ENCODE data around the gene RAB3IL1. TPM values are rescaled to one million over a fixed set of nuclear protein-coding genes. Genes with fewer than 3 reads are reported as not detected.

RAB3IL1 gene
- total RNA-seq, 1 experiment from 2014 or later: 18.1 TPM

GRCh38 chr11:61861634-61862033 lies 55.7 kb downstream of the RAB3IL1 start:
- CTCF ChIA-PET: no interaction called here
- POLR2A ChIA-PET: no interaction called here
- Histone ChIP-seq H3K36me3 (ENCODE audit: control insufficient read depth in 1 of 2, insufficient read depth in 2 of 2, low read length in 2 of 2) (no peaks in the 10 kb centered on the region), H3K4me2 (ENCODE audit: low read length) (no peak overlapping the region), H3K79me2 (ENCODE audit: insufficient read depth, low read length) (no peaks in the 10 kb centered on the region), H4K20me1 (ENCODE audit: insufficient read depth) (no peaks in the 10 kb centered on the region), H3K4me1 (ENCODE audit: control insufficient read depth in 1 of 2, insufficient read depth in 2 of 2, low read length in 2 of 2) (peaks cover 11 to 17% of the 10 kb centered on the region in 2 experiments), H3K27ac (ENCODE audit: low read depth, low read length) (no peak overlapping the region), H2AFZ (ENCODE audit: low read depth, low read length, poor library complexity, severe bottlenecking) (no peak overlapping the region), H3K9me3 (ENCODE audit: control insufficient read depth in 1 of 2, insufficient read depth in 1 of 2, low read depth in 1 of 2, low read length in 2 of 2) (no peaks in the 10 kb centered on the region), H3K9me2 (ENCODE audit: insufficient read depth) (no peaks in the 10 kb centered on the region), H3K4me3 (replicated peaks in 1 of 2; ENCODE audit: low read depth in 1 of 2, low read length in 2 of 2) (no peak overlapping the region), H3K9ac (ENCODE audit: low read length) (no peak overlapping the region), H3K27me3 (ENCODE audit: insufficient read depth, low read length) (no peaks in the 10 kb centered on the region)
- TF ChIP-seq POLR2AphosphoS5 (IDR thresholded peaks at IDR 0.05; ENCODE audit: low read depth, low read length) (no peak), EZH2 (IDR thresholded peaks at IDR 0.05) (no peak), CTCF (IDR thresholded peaks at IDR 0.05 in 2 of 3, conservative IDR thresholded peaks at IDR 0.05 in 1 of 3; ENCODE audit: borderline replicate concordance in 1 of 3, insufficient read depth in 1 of 3, low read depth in 2 of 3, low read length in 2 of 3) (no peak)
- RAD21 ChIA-PET (ENCODE audit: low non-redundant PET in 1 of 2, low total read pairs in 2 of 2, uncharacterized antibody in 2 of 2, unreplicated experiment in 2 of 2): no interaction called here
- intact Hi-C loops (cut with micrococcal nuclease): no loop called here
- DNase-seq (ENCODE audit: low read depth, low spot score) (no peak), ATAC-seq (no peak)
- no TSS peak for BruUV-seq (replicated peaks)

- intact Hi-C loops (cut with micrococcal nuclease): no loop called here
- no peaks in the 10 kb centered on the region for H3K79me2 ChIP-seq (ENCODE audit: insufficient read depth, low read length)
Measured at GRCh38 chr11:61860054-61860903, 57.1 kb downstream of the RAB3IL1 start.

More at GRCh38 chr11:61860054-61860903, 57.1 kb downstream of the RAB3IL1 start:
- Histone ChIP-seq H3K4me1 (ENCODE audit: control insufficient read depth in 1 of 2, insufficient read depth in 2 of 2, low read length in 2 of 2) (peaks cover 11 to 17% of the 10 kb centered on the region in 2 experiments), H3K9me2 (ENCODE audit: insufficient read depth) (no peaks in the 10 kb centered on the region), H2AFZ (ENCODE audit: low read depth, low read length, poor library complexity, severe bottlenecking) (peak overlapping the region; percentile 85), H3K27me3 (ENCODE audit: insufficient read depth, low read length) (no peaks in the 10 kb centered on the region), H3K4me2 (ENCODE audit: low read length) (peak overlapping the region; percentile 74), H3K9ac (ENCODE audit: low read length) (no peak overlapping the region; the same call in 1 of the 2 replicates), H3K9me3 (ENCODE audit: control insufficient read depth in 1 of 2, insufficient read depth in 1 of 2, low read depth in 1 of 2, low read length in 2 of 2) (no peaks in the 10 kb centered on the region), H4K20me1 (ENCODE audit: insufficient read depth) (no peaks in the 10 kb centered on the region), H3K27ac (ENCODE audit: low read depth, low read length) (peak overlapping the region; percentile 43; the same call in 1 of the 2 replicates), H3K4me3 (replicated peaks in 1 of 2; ENCODE audit: low read depth in 1 of 2, low read length in 2 of 2) (peak overlapping the region in 1 of 2 experiments; percentile 43; a peak in 2 of 4 replicates), H3K36me3 (ENCODE audit: control insufficient read depth in 1 of 2, insufficient read depth in 2 of 2, low read length in 2 of 2) (no peaks in the 10 kb centered on the region)
- no TSS peak for BruUV-seq (replicated peaks)
- ChIA-PET CTCF (interaction anchor here (0.7 to 1.0 kb wide), 2 partner anchors 45 to 248 kb away, joined by 3 read pairs; no protein-coding TSS in a partner anchor), POLR2A (no interaction called here), RAD21 (ENCODE audit: low non-redundant PET in 1 of 2, low total read pairs in 2 of 2, uncharacterized antibody in 2 of 2, unreplicated experiment in 2 of 2) (no interaction called here)
- DNase-seq (ENCODE audit: low read depth, low spot score) (peak; percentile 43), ATAC-seq (peak; percentile 91)
- TF ChIP-seq POLR2AphosphoS5 (IDR thresholded peaks at IDR 0.05; ENCODE audit: low read depth, low read length): 0 out of 2 replicates have a peak, but pooled peaks have one; percentile 18
- no peak for TF ChIP-seq CEBPB (IDR thresholded peaks at IDR 0.05; ENCODE audit: low read depth)
- TF ChIP-seq CTCF (IDR thresholded peaks at IDR 0.05 in 2 of 3, conservative IDR thresholded peaks at IDR 0.05 in 1 of 3; ENCODE audit: borderline replicate concordance in 1 of 3, insufficient read depth in 1 of 3, low read depth in 2 of 3, low read length in 2 of 3): no peak
- no peak for TF ChIP-seq RAD21 (IDR thresholded peaks at IDR 0.05; ENCODE audit: low read depth)
- no peak for TF ChIP-seq EZH2 (IDR thresholded peaks at IDR 0.05)

All from HCT116 (cell line).